Neuronal stem cell (in vitro differentiated cells): ENCODE data around the gene SKA3.

Experiments
- DNase-seq: peaks from one replicate; pipeline ENCODE4 v3.0.0-alpha.2; 2013; ENCODE audit warnings: low spot score
- H2AFZ ChIP-seq: one replicate; pipeline ENCODE4 v1.6.1; 2013; ENCODE audit warnings: mild to moderate bottlenecking, low read length, inconsistent platforms
- H2AK5ac ChIP-seq: 2 replicates; pipeline ENCODE4 v1.6.1; 2013; ENCODE audit warnings: low read depth, mild to moderate bottlenecking, inconsistent platforms, low read length, moderate library complexity, mixed read lengths
- H2BK120ac ChIP-seq: 2 replicates; pipeline ENCODE4 v1.6.1; 2013; ENCODE audit warnings: low read depth, mild to moderate bottlenecking, inconsistent platforms, low read length, moderate library complexity, mixed read lengths
- H2BK12ac ChIP-seq: one replicate; pipeline ENCODE4 v1.6.1; 2013; ENCODE audit warnings: low read length, inconsistent platforms
- H2BK15ac ChIP-seq: 2 replicates; pipeline ENCODE4 v1.6.1; 2013; ENCODE audit warnings: mild to moderate bottlenecking, low read length, inconsistent platforms, mixed read lengths
- H2BK5ac ChIP-seq: one replicate; pipeline ENCODE4 v1.6.1; 2013; ENCODE audit warnings: inconsistent platforms, mild to moderate bottlenecking, low read length, moderate library complexity
- H3K14ac ChIP-seq: one replicate; pipeline ENCODE4 v1.6.1; 2013; ENCODE audit warnings: low read length, inconsistent platforms
- H3K18ac ChIP-seq: 2 replicates; pipeline ENCODE4 v1.6.1; 2013; ENCODE audit warnings: low read length, inconsistent platforms
- H3K23ac ChIP-seq: 2 replicates; pipeline ENCODE4 v1.6.1; 2013; ENCODE audit warnings: low read depth, mild to moderate bottlenecking, mixed read lengths, low read length, inconsistent platforms; ENCODE audit not compliant: poor library complexity
- H3K27ac ChIP-seq: replicated peaks from 3 replicates; pipeline ENCODE4 v1.5.1; 2013; ENCODE audit warnings: low read length, inconsistent platforms
- H3K27me3 ChIP-seq, 3 experiments: 2 replicates each; pipeline ENCODE4 v1.6.1; 2013; ENCODE audit warnings: low read length in 3 of 3, mild to moderate bottlenecking in 2 of 3, inconsistent platforms in 1 of 3, low read depth in 1 of 3, mixed read lengths in 1 of 3, moderate library complexity in 1 of 3; ENCODE audit not compliant: control insufficient read depth in 3 of 3, insufficient read depth in 3 of 3
- H3K36me3 ChIP-seq, 2 donors: replicated peaks in 1 of 2; 2 replicates each; pipeline ENCODE4 v1.6.1; 2013; ENCODE audit warnings: low read length in 2 of 2; ENCODE audit not compliant: control insufficient read depth in 2 of 2, insufficient read depth in 2 of 2
- H3K4ac ChIP-seq: 2 replicates; pipeline ENCODE4 v1.6.1; 2013; ENCODE audit warnings: inconsistent platforms, mild to moderate bottlenecking, low read length, moderate library complexity
- H3K4me1 ChIP-seq, 2 donors: 1 replicate in 1 of 2; 2 replicates in 1 of 2; pipeline ENCODE4 v1.6.1; 2013; ENCODE audit warnings: low read length in 2 of 2, low read depth in 1 of 2; ENCODE audit not compliant: control insufficient read depth in 2 of 2, insufficient read depth in 1 of 2
- H3K4me2 ChIP-seq: one replicate; pipeline ENCODE4 v1.6.1; 2013; ENCODE audit warnings: mild to moderate bottlenecking, low read length, inconsistent platforms; ENCODE audit not compliant: insufficient read depth, poor library complexity, severe bottlenecking
- H3K4me3 ChIP-seq, 2 donors: 2 replicates each; pipeline ENCODE4 v1.5.1; 2013; ENCODE audit warnings: low read length in 2 of 2, mild to moderate bottlenecking in 2 of 2, inconsistent platforms in 1 of 2, moderate library complexity in 1 of 2
- H3K79me1 ChIP-seq: one replicate; pipeline ENCODE4 v1.6.1; 2013; ENCODE audit warnings: low read depth, mild to moderate bottlenecking, inconsistent platforms, low read length, moderate library complexity
- H3K9ac ChIP-seq: one replicate; pipeline ENCODE4 v1.6.1; 2013; ENCODE audit warnings: mild to moderate bottlenecking, low read depth, low read length, inconsistent platforms; ENCODE audit not compliant: poor library complexity
- H3K9me3 ChIP-seq, 2 donors: replicated peaks in 1 of 2; 2 replicates each; pipeline versions ENCODE3 to v1.6.1; 2013; ENCODE audit warnings: low read length in 2 of 2, mild to moderate bottlenecking in 2 of 2, inconsistent platforms in 1 of 2, low read depth in 1 of 2, mixed read lengths in 1 of 2, moderate library complexity in 1 of 2; ENCODE audit not compliant: control insufficient read depth in 2 of 2, insufficient read depth in 1 of 2
- H4K8ac ChIP-seq: one replicate; pipeline ENCODE4 v1.6.1; 2013; ENCODE audit warnings: low read depth, mild to moderate bottlenecking, inconsistent platforms, low read length, moderate library complexity
- H4K91ac ChIP-seq: one replicate; pipeline ENCODE4 v1.6.1; 2013; ENCODE audit warnings: low read length, low read depth, mild to moderate bottlenecking, inconsistent platforms; ENCODE audit not compliant: poor library complexity
- WGBS, 2 donors: extraction: QIAGEN DNeasy Blood & Tissue Kit; methylation state at CpG; one replicate each; pipeline ENCODE4 v1.1.7; 2013; ENCODE audit warnings: missing lambda C conversion rate in 2 of 2, mixed read lengths in 1 of 2; ENCODE audit not compliant: insufficient read length in 2 of 2, insufficient replicate concordance in 1 of 2; ENCODE audit errors: extremely low coverage in 2 of 2; 5-methylcytosine and 5-hydroxymethylcytosine counted together

The SKA3 gene

DNA sequence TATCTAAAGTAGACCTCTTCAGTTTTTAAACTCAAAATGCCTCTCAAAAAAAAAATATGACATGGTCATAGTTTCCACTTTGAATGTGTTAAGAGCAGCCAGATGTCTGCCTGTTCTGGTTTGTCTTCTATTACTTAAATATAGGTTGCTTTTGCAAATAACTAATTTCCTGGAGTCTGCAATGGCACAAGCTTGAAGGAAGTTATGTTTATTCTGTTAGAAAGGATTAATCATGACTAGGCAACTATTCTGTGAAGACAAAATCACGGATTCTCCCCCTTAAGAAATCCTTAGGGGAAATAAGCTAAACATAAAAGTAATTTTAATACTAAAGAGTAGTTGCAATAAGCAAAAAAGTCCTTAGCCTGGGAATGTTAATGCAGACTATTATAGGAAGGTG, 26.3 kb downstream of the SKA3 start:
- Histone ChIP-seq H3K23ac (no peak overlapping the region), H4K8ac (no peak overlapping the region), H3K36me3 (peaks cover 15 to 69% of the 10 kb centered on the region in 2 donors), H2BK15ac (no peak overlapping the region), H3K4me3 (no peak overlapping the region), H2AK5ac (no peak overlapping the region), H2BK5ac (no peak overlapping the region), H3K18ac (no peak overlapping the region), H2BK120ac (no peak overlapping the region), H2AFZ (no peak overlapping the region), H3K14ac (no peak overlapping the region), H3K27ac (no peak overlapping the region), H3K4me2 (no peak overlapping the region), H3K4me1 (peaks cover 0 to 1% of the 10 kb centered on the region in 2 donors), H4K91ac (no peak overlapping the region), H2BK12ac (no peak overlapping the region), H3K27me3 (no peaks in the 10 kb centered on the region), H3K9ac (no peak overlapping the region), H3K4ac (no peak overlapping the region), H3K9me3 (no peaks in the 10 kb centered on the region), H3K79me1 (no peaks in the 10 kb centered on the region)
- WGBS, 2 donors, result no CpG with 5 or more reads among the region's 1 CpG
- no peak for DNase-seq

DNA sequence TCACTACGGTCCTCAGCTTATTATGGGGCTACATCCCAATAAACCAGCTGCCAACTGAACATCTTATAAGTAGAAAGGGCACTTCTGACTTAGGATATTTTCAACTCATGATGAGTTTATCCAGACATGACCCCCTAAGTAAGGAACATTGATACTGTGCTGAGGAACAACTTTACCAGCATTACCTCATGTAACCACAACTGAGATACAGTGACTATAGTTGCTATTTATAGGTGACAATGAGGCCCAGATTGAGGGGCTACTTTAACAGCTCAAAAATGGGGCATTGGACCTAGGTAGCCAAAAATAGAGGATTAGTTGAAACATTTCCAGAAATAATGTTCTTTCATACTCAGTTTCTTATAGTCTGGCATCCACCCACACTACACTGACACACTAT, 26.8 kb downstream of the SKA3 start:
- no peak overlapping the region for H4K8ac ChIP-seq
- no peak overlapping the region for H3K9ac ChIP-seq
- H3K4me2 ChIP-seq, result no peak overlapping the region
- H3K27me3 ChIP-seq, result no peaks in the 10 kb centered on the region
- H2BK15ac ChIP-seq, result no peak overlapping the region
- H2AFZ ChIP-seq, result no peak overlapping the region
- H2BK120ac ChIP-seq, result no peak overlapping the region
- no peaks in the 10 kb centered on the region for H3K9me3 ChIP-seq
- no peak overlapping the region for H2AK5ac ChIP-seq
- peaks cover 14 to 69% of the 10 kb centered on the region in 2 donors for H3K36me3 ChIP-seq
- no peak overlapping the region for H3K27ac ChIP-seq
- no CpG with 5 or more reads among the region's 1 CpG for WGBS, 2 donors
- no peak overlapping the region for H4K91ac ChIP-seq
- H3K4me3 ChIP-seq, result no peak overlapping the region
- no peak overlapping the region for H3K18ac ChIP-seq
- H2BK12ac ChIP-seq, result no peak overlapping the region
- no peak for DNase-seq
- H3K79me1 ChIP-seq, result no peaks in the 10 kb centered on the region
- H2BK5ac ChIP-seq, result no peak overlapping the region
- H3K4ac ChIP-seq, result no peak overlapping the region
- H3K14ac ChIP-seq, result no peak overlapping the region
- H3K4me1 ChIP-seq, result peaks cover 0 to 1% of the 10 kb centered on the region in 2 donors
- H3K23ac ChIP-seq, result no peak overlapping the region

DNA sequence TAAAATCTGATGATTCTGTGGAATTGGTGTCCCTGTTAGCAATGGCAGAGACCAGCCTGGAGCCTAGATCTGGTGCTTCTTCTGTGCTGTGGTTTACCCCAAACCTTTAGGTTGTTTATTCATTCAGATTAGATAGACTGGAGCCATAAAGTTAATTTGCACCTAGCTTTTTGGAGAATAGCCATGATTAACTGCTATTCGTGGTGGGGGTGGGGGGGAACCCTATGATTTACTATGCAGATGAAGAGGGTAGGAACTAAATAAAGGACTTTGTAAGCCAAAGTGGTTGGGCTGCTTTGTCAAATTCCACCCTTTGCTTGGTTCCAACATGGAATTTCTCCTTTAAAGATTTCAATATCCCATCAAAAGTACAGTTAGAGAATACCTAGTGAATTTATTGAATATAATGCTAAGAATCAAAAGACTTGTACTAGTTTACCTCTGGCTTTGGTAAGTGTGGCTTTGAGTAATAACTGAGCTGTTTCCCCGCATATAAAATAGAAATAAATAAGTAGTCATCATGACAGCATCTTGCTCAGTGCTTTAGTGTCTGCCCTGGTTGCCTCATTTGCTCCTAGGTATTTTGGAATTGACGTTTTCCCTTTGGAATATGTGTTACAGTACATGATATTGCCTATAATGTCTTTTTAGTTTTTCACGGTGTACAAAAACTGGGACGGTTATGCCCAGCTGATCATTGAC, 27.6 kb downstream of the SKA3 start:
- H3K23ac ChIP-seq, result no peak overlapping the region
- no peaks in the 10 kb centered on the region for H3K27me3 ChIP-seq
- no peak overlapping the region for H2BK5ac ChIP-seq
- H3K4me2 ChIP-seq, result no peak overlapping the region
- no peak overlapping the region for H2BK15ac ChIP-seq
- no peak overlapping the region for H3K9ac ChIP-seq
- no peak overlapping the region for H2AK5ac ChIP-seq
- no peak overlapping the region for H3K27ac ChIP-seq
- no peak overlapping the region for H4K8ac ChIP-seq
- H3K79me1 ChIP-seq, result no peaks in the 10 kb centered on the region
- peaks cover 9 to 67% of the 10 kb centered on the region in 2 donors for H3K36me3 ChIP-seq
- H2AFZ ChIP-seq, result no peak overlapping the region
- H3K4me3 ChIP-seq, result no peak overlapping the region
- WGBS, 2 donors, result no CpG with 5 or more reads among the region's 5 CpGs
- H2BK12ac ChIP-seq, result no peak overlapping the region
- H2BK120ac ChIP-seq, result no peak overlapping the region
- peaks cover 0 to 1% of the 10 kb centered on the region in 2 donors for H3K4me1 ChIP-seq
- no peak overlapping the region for H3K4ac ChIP-seq
- no peaks in the 10 kb centered on the region for H3K9me3 ChIP-seq
- H3K18ac ChIP-seq, result no peak overlapping the region
- H4K91ac ChIP-seq, result no peak overlapping the region
- DNase-seq, result no peak
- H3K14ac ChIP-seq, result no peak overlapping the region

DNA sequence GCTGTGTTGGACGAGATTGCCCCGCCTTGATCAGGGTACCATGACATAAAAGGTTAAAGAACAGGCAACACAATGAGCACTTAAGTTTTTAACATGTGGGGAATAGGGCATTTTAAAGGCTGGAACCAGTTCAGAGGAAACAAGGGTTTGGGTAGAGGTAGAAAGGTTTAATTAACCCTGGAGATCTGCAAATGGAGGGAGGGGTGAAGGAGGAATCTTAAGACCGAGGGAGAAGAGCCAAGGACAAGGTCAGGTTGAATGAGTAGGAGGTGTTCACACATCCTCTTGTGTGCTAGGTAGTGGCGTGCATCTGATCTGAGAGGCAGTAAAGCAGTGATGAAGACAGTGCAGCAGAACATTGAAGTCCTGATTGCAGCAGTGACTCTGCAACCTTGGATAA, 28.5 kb downstream of the SKA3 start:
- Histone ChIP-seq H3K4me3 (no peak overlapping the region), H3K79me1 (no peaks in the 10 kb centered on the region), H3K14ac (no peak overlapping the region), H3K23ac (no peak overlapping the region), H2BK12ac (no peak overlapping the region), H2AK5ac (no peak overlapping the region), H3K27me3 (no peaks in the 10 kb centered on the region), H4K91ac (no peak overlapping the region), H3K36me3 (peaks cover 12 to 71% of the 10 kb centered on the region in 2 donors), H3K27ac (no peak overlapping the region), H2BK120ac (no peak overlapping the region), H3K4me1 (peaks cover 0 to 1% of the 10 kb centered on the region in 2 donors), H3K4me2 (no peak overlapping the region), H4K8ac (no peak overlapping the region), H2BK5ac (no peak overlapping the region), H2AFZ (no peak overlapping the region), H3K9me3 (no peaks in the 10 kb centered on the region), H3K4ac (no peak overlapping the region), H3K9ac (no peak overlapping the region), H2BK15ac (no peak overlapping the region), H3K18ac (no peak overlapping the region)
- WGBS, 2 donors, result no CpG with 5 or more reads among the region's 4 CpGs
- DNase-seq, result no peak
